HG03342 (cell line): Measurements from ENCODE around the gene SLC4A8.

Experiments
- ATAC-seq: cut with Tn5 transposase; IDR thresholded peaks from one replicate; pipeline ENCODE4 v1.9.1; 2021; ENCODE audit warnings: mild to moderate bottlenecking, moderate library complexity; ENCODE audit not compliant: unreplicated experiment

SLC4A8 gene

DNA sequence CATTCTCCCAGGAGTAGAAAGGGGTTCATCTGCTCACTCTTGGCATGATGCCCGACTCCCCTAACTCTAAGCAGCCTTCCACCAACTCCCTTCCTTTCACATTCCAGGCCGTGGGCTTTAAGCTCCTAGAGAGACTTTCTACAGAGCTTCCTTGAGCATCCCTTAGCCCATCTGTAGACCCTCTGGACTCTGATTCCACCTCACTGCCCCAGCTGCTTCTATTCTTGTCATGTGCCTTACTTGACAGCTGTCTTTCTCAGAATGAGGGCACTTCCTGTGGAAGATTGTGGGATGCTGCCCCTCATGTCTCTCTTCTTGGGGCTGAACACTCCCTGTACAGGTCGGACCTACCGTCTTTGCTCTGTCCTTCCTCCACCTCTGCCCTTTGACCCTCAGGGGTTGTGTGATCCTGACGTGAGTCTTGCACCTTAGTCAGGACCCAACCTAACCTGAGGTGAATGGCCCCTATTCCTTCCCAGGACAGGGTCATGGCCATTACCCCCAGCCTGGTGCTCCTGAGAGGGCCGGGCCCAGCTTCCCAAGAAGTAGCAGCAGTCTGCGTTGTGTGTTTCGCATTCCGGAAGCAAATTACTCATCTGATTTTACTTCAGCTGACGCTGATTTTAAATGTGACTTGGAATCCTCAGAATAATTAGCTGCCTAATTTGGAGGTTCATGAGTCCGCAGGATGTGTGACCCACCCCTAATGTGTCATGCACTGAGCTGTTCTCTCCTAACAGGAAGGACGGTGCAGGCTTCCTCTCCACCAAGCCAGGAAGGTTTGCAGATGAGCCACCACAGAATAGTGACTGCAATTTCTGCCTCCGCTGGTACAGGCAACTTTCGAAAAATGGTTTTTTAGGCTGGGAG is 30.7 kb upstream of the SLC4A8 start:
- ATAC-seq, result no peak

DNA sequence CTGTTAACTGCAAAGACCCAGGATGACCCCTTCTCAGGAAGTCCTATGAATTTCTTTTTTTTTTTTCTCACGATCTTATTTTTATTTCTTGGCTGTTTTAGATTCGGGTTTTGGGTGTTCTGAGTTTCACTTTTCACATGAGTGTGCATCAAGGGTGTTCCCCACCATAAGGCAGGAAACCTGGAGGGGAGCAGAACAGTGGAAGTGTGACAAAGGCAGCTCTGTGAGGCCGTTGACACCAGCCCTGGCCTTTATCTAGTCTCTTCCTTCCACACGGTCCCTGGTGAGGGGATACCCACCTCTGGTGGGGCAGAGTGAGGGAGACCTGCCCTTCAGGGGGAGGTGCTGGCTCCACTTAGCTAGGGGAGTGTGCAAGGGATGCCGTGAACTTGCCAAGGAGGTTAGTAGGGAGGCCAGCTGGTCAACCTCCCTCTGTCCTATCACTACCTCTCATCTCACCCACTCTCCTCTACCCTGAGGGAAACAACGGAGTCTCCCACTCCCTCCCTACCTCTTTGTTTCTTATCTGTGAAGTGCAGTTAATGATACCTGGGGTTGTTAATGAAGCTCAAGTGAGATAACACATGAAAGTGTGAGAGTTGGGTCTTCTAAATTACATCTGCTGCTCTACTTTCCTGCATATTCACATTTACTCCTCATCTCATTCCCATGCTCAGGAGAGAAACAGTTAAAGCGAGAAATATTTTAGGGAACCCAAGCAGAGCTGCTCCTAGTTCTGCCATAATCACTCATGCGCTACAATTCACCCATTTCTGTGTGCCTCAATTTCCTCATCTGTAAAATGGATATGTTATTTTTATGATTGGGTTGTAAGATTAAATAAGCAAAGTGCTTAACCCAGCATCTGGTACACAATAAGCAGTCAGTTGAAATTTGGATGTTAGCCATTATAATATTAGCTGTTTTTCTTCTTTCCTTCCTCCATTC is 29.1 kb upstream of the SLC4A8 start:
- ATAC-seq, result no peak

DNA sequence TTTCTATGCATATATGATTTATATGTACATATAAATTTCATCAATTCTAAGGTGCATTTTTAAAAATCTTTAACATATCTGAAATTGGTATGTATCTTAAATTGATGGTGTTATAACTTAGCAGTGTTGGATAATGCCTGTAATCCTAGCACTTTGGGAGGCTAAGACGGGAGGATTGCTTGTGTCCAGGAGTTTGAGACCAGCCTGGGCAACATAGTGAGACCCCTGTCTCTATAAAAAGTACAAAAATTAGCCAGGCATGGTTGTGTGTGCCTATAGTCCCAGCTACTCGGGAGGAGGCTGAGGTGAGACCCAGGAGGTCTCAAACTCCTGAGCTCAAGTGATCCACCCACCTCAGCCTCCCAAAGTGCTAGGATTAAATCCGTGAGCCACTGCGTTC is 27.0 kb upstream of the SLC4A8 start:
- no peak for ATAC-seq

DNA sequence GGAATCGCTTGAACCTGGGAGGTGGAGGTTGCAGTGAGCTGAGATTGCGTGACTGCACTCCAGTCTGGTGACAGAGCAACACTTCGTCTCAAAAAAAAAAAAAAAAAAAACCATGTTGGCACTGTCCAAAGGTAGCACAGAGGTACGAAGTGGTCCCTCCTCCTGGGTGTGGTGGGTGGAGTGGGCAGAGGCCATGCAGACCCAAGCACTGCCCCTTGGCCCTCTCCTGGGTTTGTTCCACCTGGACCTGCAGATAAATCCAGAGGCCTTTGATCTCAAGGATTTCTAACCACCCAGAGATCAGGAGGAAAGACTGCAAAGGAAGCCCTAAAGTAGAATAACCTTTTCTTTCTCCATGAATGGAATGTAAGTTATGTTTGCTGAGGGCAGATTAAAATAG is 24.7 kb upstream of the SLC4A8 start:
- ATAC-seq, result no peak

DNA sequence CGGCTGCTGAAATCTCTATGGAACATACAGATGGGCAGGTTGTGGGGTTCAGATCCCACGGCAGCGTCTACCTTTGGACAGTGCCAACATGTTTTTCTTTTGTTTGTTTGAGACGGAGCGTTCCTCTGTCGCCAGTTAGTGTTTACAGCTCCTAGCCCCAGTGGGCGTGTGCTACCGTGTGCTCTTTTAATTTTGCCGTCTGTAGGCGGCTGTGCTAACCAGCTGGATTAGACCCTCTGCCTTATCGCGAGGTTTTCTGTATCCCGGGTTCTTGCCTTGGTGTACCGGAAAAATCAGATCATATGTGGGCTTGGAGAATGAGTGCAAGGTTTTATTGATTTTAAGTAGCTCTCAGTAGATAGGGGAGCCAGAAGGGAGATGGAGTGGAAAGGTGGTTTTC is 23.6 kb upstream of the SLC4A8 start:
- no peak for ATAC-seq

DNA sequence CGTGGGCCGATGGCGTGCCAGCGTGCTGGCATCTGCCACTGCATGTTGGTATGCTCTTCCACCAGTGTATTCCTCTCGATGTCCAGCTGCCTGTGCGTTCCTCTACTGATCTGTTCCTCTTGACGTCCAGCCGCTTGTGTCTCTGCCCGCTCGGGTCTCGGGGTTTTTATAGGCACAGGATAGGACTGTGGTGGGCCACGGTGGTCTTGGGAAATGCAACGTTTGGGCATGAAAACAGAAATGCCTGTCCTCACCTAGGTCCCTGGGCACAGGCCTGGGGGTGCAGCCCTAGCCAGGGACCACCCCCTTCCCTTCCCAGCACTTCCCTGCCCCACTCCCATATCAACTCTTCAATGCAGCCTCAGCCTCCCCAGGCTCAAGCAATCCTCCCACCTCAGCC is 23.1 kb upstream of the SLC4A8 start:
- no peak for ATAC-seq

DNA sequence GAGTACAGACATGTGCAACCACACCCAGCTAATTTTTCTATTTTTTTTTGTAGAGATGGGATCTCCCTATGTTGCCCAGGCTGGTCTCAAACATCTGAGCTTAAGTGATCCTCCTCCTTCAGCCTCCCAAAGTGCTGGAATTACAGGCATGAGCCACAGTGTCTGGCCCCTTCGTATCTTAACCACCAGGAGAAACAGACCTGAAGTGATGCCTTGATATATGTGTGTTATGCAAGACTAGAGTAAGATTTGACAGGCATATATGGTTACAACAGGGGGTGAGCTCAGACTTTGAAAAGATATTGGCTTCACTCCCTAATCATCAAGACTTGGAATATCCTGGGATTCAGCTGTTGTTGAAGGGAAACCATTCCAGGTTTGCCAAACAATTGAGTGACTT is 22.7 kb upstream of the SLC4A8 start:
- no peak for ATAC-seq

DNA sequence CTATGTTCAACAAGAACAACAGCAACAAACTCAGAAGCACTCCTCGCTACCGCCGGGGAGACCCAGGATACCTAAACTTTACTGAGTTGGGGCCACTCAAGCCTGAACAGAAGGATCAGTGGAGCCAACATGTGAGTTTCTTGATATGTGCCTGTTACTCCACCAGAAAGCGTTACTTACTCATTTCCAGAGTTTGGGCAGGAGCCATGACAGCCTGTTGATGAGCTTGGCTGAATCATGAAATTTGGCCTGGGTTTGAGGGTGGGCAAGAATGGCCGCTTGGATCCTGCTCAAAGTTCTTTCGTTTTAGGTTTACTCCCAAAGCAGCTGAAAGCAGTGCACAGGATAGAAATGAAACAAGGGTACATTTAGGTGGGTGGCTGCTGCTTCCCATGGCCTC is 21.5 kb upstream of the SLC4A8 start:
- no peak for ATAC-seq

DNA sequence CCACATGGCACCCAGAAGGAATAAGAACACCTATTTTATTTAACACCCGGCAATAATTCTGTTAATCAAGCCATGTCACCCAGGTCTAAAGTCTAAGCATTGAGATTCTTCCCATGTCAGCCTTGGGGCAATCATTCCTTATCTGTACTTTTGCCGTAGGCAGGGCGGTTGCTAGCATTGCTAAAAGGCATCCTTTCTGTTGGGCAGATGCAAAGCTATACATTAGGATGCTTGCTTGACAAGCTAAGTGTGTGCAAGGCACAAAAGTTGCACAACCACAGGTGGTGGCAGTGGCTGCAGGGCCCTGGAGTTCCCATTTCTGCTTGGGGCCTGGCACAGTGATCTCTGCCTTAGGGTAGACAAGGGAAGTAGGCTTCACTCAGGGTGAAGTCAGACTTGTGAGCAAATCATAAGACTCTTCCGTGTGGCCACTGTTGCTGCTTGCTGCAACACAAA is 20.9 kb upstream of the SLC4A8 start:
- no peak for ATAC-seq

DNA sequence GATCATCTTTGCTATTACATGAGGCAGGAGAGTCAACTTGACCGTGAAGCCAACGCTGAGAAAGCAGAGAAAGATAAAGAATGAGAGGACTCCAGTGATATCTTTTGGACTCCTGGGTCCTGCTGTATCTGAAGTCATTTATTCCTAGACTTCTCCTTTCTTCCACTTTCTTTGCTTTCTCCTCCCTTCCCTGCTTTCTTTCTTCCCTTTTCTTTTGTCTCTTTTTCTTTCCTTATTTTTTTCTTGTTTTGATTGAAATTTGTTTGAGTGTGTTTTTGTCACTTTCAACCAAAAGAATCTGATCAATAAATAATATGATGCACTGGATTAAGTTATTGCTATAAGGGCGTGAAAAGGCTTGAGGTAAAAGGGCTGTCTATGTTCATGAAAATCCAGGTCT is 20.0 kb upstream of the SLC4A8 start:
- no peak for ATAC-seq

DNA sequence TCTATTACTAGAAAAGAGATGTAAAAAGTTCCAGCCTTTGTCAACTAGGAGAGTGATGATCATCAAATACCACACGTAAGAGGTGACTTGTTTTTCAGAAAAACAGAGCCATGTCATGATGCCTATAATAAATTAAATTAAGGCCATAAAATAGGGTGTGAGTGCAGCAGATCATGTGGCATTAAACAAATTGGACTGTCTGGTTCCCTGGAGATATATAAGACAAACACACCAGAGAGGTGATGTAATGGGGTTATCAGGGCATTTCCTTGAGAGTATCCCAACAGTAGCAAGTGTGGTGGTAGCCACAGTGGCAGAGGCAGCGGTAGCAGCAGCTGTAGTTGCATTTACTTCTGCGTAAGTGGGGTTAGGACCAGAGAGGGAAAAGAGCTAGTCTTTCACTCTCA is 18.8 kb upstream of the SLC4A8 start:
- no peak for ATAC-seq

DNA sequence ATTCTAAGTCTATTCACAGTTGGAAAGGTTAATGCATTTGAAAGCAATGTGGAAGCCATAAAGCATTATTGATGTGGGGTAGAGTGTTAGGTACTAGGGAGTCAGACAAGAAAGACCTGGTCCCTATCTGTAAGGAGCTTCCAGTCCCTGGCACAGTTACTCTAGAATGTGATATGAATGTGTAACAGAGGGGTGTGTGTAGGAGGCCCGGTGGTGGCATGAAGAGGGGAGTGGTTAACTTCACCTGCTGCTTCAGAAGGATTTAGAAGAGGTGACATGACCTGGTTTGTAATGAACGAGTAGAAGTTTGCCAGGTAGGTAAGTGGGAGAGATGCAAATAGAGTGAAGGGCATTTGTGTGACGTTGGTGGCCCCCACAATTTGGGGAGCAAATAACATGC is 18.3 kb upstream of the SLC4A8 start:
- ATAC-seq, result no peak

DNA sequence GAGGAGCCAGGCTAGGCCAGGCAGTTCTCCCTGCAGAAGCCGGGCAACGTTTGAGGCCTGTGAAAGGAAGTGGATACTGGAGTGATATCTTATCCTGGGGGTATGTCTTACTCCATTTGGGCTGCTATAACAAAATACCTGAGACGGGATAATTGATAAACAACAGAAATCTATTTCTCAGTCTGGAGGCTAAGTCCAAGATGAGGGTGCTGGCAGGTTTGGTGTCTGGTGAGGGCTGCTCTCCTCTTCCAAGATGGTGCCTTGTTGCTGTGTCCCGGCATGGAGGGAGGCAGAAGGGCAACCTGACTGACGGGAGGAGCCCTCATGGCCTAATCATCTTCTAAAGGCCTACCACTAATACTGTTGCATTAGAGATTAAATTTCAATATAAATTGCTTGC is 17.8 kb upstream of the SLC4A8 start:
- no peak for ATAC-seq

DNA sequence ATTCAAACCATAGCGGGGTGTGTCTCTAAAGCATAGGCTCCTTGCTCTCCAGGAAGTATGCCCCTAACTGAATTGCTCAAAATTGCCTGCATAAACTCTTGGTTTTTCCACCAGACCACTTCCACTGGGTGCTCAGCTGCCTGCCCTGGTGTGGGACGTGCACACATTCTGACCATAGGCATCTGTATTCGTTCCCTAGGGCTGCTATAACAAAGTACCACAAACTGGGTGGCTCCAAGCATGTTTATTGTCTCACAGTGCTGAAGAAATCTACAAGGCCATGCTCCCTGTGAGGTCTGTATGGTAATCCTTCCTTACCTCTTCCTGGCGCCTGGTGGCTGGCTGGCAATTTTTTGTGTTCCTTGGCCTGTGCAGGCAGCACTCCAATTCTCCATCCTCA is 17.0 kb upstream of the SLC4A8 start:
- ATAC-seq, result no peak

DNA sequence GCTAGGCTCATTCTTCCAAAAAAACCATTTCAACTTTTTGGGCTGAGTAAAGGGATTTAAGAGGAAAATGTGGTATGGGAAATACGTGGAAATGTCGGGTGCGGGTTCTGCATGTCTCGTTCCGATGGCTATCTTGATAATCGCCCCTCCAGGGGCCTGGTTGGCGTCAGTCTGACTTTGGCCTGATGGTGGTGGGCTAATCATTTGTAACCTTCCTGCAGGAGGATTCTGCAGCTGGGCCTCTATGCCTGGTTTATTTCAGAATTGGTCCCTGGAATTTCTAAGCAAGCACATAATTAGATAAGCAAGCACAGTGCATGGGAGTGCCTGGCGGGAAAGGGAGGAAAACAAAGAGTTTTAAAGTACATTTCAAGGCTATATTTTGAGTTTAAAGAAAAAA is 14.8 kb upstream of the SLC4A8 start:
- ATAC-seq, result no peak

DNA sequence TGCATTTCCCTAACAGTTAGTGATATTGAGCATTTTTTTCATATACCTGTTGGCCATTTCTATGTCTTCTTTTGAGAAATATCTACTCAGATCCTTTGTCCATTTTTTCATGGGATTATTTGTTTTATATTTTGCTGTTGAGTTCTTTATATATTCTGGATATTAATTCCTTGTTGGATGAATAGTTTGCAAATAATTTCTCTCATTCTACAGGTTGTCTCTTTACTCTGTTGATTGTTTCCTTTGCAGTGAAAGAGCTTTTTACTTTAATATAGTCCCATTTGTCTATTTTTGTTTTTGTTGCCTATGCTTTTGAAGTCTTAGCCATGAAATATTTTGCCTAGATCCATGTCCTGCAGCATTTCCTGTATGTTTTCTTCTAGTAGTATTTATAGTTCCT is 11.5 kb upstream of the SLC4A8 start:
- no peak for ATAC-seq

DNA sequence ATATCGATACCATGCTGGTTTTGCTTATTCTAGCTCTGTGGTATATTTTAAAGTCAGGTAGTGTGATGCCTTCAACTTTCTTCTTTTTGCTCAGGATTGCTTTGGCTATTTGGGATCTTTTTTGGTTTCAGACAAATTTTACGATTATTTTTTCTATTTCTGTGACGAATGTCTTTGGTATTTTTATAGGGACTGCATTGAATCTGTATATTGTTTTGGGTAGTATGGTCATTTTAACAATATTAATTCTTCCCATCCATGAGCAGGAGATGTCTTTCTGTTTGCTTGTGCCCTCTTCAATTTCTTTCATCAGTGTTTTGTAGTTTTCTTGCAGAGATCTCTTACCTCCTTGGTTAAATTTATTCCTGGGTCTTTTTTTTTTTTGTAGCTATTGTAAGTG is 10.8 kb upstream of the SLC4A8 start:
- no peak for ATAC-seq

DNA sequence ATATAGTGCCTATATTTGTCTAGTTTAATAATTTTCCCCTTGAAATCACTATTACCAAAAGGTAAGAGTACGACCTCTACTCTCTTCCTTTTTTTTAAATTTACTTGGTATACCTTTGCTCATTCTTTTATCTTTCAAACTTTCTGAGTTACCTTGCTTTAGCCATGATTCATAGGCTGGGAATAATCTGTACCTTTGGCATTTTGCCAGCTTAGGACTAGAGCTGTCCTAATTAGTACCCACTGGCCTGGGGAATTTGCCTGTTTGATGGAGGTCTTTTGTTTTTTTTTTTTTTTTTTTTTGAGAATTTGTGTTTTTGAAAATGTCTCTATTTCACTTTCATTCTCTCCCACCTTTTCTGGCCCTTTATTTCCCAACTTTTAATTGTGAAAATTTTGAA is 8.7 kb upstream of the SLC4A8 start:
- no peak for ATAC-seq

DNA sequence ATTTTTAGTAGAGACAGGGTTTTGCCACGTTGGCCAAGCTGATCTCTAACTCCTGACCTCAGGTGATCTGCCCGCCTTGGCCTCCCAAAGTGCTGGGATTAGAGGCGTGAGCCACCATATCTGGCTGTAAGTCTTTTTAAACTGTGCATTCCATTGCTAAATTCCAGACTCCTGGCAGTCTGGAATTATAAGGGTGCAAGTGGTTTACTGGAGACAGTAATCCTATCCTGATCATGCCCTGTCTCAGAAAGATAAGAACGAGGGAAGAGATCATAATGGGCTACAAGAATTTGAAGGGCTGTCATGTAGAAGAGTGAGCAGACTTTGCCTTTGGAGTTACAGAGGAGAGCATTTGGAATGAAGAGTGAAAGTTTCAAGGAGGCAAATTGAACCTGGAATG is 6.8 kb upstream of the SLC4A8 start:
- no peak for ATAC-seq

DNA sequence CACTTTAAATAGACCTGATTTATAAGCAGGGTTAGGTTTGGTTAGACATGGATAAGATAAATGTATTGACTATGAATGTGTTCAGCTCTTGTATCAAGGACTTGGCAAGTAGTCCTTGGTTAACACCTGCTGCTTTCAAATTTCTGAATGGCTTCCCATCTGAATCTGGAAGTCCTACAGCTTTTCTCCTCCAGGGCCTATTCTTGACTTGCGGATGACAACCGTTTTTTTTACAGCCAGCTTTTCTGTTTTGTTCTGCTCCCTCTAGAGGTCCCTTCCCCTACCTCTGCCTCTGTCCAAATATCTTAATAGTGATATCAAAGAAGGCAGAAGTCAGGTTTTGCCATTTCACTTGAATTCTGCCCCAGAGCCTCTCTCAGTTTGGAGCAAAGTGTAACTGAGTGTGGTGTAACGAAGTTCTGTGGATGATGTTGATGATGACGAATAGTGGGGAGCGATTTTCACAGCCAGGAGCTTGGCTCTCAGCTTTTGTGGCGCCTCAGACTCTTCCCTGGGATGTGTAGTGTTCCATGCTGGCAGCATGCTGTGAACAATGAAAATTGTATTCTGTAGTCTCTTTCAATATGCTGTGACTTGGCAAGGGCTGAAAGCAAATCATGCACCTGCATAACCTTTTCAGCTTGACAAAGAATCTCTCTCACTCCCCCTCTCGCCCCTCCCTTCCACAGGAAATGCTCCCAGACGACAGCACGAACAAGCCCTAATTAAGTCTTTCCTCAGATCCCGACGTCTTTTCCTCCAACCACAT is 5.0 kb upstream of the SLC4A8 start:
- ATAC-seq, result no peak

DNA sequence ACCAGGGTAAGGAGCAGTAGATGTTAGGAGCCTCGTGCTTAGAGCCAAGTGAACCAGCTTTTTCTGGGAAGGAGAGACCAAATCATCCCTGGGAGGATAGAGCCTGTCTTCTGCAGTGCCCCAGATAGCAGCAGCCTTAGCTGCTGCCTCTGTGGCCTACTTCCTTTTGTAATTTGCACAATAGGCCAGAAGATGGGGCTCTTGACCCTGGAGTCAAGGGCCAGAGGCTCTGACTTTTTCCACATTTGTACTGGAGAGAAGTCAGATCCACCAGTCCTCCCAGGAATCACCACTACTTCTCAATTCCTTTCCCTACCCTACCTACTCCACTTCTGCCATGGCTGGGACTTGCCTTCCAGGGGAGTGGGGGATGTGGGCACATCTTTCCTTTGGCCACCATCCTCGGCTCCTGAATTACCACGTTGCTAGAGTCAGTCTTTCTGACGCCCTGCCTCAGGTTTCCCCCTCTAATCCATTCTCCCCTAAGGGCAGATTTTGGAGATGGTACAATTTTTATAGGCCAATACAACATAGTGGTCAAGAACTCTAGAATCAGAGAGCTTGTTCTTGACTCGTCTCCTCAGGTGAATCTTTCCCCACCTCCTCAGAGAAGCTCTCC is 3.3 kb upstream of the SLC4A8 start:
- ATAC-seq, result no peak
